Measurements from ENCODE around the gene KHDRBS1. TPM values are rescaled to one million over a fixed set of nuclear protein-coding genes. Genes with fewer than 3 reads are reported as not detected.

KHDRBS1 gene
- total and polyA plus RNA-seq, 9 of the 15 experiments (the other 6 are each of a cell fraction or from before 2014, with no cell fraction given) = 48.4 to 257 (median 114) TPM

DNA sequence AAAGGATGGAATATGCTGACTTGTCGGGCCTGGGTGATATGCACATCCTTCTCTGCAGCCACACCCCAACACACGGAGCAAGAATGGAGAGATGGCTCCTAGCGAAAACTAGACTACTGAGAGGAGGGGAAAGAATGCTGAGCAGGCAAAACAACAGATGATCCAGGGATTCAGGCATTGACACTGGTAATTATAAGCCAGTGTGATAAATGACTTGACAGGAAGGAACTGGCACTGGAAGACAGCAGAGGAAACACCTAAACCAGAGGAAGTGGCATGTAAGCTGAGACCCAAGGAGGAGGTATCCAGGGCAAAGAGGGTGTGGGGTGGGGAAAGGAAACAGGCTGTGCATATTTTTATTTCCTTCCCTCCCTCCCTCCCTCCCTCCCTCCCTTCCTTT is 31.7 kb upstream of the KHDRBS1 start (continued):
- no peak for TF ChIP-seq IFI16 (CRISPR knock-in tag; IDR thresholded peaks at IDR 0.05)
- TF ChIP-seq ZNF133 (CRISPR knock-in tag; IDR thresholded peaks at IDR 0.05) = no peak
- peak; percentile 98 for TF ChIP-seq ZNF316 (IDR thresholded peaks at IDR 0.05)
- TF ChIP-seq PHTF2 (CRISPR knock-in tag; IDR thresholded peaks at IDR 0.05) = no peak
- no peak for TF ChIP-seq HOXB6 (CRISPR knock-in tag; IDR thresholded peaks at IDR 0.05; ENCODE audit: borderline replicate concordance)
- TF ChIP-seq, protein P1, sequence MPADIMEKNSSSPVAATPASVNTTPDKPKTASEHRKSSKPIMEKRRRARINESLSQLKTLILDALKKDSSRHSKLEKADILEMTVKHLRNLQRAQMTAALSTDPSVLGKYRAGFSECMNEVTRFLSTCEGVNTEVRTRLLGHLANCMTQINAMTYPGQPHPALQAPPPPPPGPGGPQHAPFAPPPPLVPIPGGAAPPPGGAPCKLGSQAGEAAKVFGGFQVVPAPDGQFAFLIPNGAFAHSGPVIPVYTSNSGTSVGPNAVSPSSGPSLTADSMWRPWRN (IDR thresholded peaks at IDR 0.05; ENCODE audit: low read depth) = no peak
- TF ChIP-seq ZNF134 (CRISPR knock-in tag; conservative IDR thresholded peaks at IDR 0.05) = no peak
- TF ChIP-seq NCOA1 (IDR thresholded peaks at IDR 0.05; ENCODE audit: low read depth) = no peak
- TF ChIP-seq ZFP36 (IDR thresholded peaks at IDR 0.05; ENCODE audit: low read depth, low read length, partially characterized antibody) = no peak
- TF ChIP-seq LCOR (CRISPR knock-in tag; IDR thresholded peaks at IDR 0.05) = no peak
- TF ChIP-seq COPS2 (conservative IDR thresholded peaks at IDR 0.05) = no peak
- no peak for TF ChIP-seq TAF15 (IDR thresholded peaks at IDR 0.05; ENCODE audit: low read depth, low read length)
- no peak for TF ChIP-seq RBM17 (IDR thresholded peaks at IDR 0.05; ENCODE audit: borderline replicate concordance, low read depth, low read length)
- peak; percentile 94 for TF ChIP-seq MAFG (tag; conservative IDR thresholded peaks at IDR 0.05)
- TF ChIP-seq MAFK (IDR thresholded peaks at IDR 0.05; ENCODE audit: low read length) = peak; percentile 92
- no peak for TF ChIP-seq KLF1 (tag; IDR thresholded peaks at IDR 0.05)
- TF ChIP-seq, protein P2, sequence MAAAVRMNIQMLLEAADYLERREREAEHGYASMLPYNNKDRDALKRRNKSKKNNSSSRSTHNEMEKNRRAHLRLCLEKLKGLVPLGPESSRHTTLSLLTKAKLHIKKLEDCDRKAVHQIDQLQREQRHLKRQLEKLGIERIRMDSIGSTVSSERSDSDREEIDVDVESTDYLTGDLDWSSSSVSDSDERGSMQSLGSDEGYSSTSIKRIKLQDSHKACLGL (CRISPR knock-in tag; IDR thresholded peaks at IDR 0.05; ENCODE audit: borderline replicate concordance, poor library complexity, severe bottlenecking) = no peak
- TF ChIP-seq BRCA1 (IDR thresholded peaks at IDR 0.05) = no peak
- TF ChIP-seq BRCA1 (CRISPR knock-in tag; IDR thresholded peaks at IDR 0.05) = no peak
- no peak for TF ChIP-seq ARID3B (CRISPR knock-in tag; IDR thresholded peaks at IDR 0.05; ENCODE audit: borderline replicate concordance)

All from K562 (cell line).